Measurements from ENCODE around the gene DAB1.

GRCh38 chr1:57204091-57204490 is 219.8 kb downstream of the DAB1 start:
- TF ChIP-seq, protein P1, sequence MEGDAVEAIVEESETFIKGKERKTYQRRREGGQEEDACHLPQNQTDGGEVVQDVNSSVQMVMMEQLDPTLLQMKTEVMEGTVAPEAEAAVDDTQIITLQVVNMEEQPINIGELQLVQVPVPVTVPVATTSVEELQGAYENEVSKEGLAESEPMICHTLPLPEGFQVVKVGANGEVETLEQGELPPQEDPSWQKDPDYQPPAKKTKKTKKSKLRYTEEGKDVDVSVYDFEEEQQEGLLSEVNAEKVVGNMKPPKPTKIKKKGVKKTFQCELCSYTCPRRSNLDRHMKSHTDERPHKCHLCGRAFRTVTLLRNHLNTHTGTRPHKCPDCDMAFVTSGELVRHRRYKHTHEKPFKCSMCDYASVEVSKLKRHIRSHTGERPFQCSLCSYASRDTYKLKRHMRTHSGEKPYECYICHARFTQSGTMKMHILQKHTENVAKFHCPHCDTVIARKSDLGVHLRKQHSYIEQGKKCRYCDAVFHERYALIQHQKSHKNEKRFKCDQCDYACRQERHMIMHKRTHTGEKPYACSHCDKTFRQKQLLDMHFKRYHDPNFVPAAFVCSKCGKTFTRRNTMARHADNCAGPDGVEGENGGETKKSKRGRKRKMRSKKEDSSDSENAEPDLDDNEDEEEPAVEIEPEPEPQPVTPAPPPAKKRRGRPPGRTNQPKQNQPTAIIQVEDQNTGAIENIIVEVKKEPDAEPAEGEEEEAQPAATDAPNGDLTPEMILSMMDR (IDR thresholded peaks at IDR 0.05 in 4 of 5, conservative IDR thresholded peaks at IDR 0.05 in 1 of 5) = no peak
- TF ChIP-seq POLR2A (IDR thresholded peaks at IDR 0.05) = no peak
